ENCODE data around the gene FAXDC2.
A peak's percentile ranks its signal among the peaks of the same experiment; 100 is the strongest.
"Not testable (repeated sequence)": the region's sequence is repeated elsewhere in the genome, so short reads cannot be mapped to it uniquely, and the experiment has no call there.

The FAXDC2 gene

DNA sequence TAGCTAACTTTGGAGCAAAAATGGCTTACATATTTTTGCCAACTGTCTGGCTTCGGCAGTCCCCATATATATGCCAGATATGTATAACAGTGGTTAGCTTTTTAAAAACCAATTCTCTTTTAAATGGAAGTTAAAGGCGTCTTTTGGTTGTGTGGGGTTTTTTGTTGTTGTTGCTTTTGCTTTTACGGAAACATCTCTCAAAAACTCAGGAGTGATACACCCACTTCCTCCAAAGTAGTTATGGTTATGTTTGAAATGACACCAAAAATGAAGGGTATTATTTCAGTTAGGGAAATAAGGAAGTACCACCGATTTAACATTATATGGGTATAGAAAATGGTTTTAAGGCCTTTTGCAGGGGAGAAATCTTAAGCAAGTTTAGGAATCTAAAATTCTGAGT, 10.4 kb upstream of the FAXDC2 start:
- no peak for DNase-seq

- DNase-seq: no peak
Measured at GRCh38 chr5:154860123-154860522, 9.7 kb upstream of the FAXDC2 start.

DNA sequence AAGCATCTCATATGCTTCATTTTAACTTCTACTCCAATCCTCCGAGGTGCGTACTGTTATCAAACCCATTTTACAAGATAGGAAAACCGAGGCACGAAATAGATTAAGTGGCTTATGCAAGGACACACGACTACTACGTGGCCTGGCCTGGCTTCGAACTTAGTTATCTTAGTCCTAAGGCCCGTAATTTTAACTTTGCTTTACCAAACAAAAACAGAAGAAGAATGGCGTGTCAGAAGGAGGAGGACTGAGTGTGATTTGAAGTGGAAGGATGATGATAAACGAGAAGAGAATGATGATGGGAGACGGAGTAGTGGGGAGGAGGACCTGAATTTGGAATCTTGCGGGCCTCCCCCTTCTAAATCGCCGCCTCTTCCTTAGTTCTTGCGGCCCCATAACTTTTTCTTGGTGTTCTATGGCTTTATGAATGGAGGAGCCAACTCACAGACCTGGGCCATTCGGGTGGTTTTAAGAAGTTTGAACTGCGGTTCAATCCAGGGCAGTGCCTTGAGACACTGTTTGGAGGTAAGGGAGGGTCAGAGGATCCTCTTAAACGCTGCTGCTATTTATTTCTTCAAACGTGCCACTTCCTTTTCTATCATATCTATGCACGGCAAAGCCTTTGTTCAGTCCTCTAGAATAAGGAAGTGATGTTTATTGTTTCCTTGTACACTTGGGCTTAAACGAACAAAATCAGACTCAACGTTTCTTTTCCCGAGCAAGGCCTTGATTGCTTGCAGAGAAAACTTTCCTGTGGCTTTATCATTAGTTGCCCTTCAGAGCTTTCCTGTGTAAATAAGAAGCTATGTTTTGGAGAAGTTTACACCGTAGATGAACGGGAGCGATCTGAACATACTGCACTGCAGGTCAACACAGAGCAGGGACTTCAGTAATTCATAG, 8.8 kb upstream of the FAXDC2 start:
- DNase-seq: peak; percentile 12

DNA sequence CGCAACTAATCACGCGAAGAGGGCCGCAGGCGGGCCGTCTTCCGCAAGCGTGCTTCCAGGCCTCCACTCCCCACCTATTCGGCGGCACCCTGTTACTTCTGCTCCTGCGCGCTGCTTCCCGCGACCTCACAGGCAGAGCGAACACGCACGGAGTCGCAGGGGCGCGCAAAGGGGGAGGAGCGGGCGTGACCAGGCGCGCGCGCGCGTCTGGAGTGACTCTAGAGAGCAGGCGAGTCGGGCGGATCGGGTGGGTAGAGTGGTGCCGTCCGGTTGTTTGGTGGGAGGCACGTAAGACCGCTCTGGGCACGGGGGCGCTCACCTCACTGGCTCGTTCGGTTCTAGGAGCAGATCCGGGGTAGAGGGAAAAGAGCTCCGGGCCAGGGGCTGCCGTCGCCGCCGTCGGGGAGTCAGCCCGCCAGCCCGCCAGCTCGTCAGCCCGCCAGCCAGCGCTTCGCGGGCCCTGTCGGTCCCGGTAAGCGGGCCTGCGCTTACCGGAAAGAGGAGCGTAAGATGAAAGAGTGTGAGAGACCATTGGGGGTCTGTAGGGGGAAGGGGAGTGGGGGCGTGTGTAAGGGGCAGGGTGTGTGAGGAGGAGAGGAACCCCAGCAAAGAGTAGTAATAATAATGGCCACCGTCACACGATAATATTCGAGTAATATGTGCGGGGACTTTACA, 8.0 kb upstream of the FAXDC2 start, which contains the start of gene CNOT8:
Gene CNOT8 (plus strand): TSS at position 331 of the 675 bp plus-strand sequence. CDS start 4,652 bp downstream, outside the sequence.
- DNase-seq: peak; percentile 98

GRCh38 chr5:154857530-154858296, 7.3 kb upstream of the FAXDC2 start:
- DNase-seq: peak; percentile 85

- DNase-seq: no peak
Measured at GRCh38 chr5:154851351-154851750, 948 bp upstream of the FAXDC2 start.

GRCh38 chr5:154849791-154850201, 607 bp downstream of the FAXDC2 start:
- no peak for DNase-seq

DNA sequence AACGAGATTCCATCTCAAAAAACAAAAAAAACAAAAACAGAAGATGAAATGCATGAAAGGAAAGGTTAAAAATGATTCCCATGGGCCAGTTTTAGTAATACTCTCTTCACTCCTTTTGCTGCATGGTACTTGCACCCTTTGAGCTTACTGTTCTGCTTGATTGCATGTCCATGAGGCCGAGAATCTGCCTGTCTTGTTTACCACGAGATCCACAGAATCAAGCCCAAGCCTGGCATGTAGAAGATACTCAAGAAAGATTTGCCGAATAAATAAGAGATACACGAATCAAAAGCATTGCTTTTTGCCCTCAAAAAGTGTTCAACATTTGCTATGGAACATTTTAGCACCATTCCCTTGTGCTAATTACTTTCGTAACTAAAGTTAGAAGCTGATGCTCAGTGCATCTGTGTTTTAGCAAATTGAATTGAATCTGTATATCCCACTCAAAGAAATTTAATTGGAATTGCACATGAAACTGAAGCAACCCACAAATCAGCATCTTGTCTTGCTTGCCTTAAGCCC, 1.1 kb downstream of the FAXDC2 start:
- no peak for DNase-seq

DNA sequence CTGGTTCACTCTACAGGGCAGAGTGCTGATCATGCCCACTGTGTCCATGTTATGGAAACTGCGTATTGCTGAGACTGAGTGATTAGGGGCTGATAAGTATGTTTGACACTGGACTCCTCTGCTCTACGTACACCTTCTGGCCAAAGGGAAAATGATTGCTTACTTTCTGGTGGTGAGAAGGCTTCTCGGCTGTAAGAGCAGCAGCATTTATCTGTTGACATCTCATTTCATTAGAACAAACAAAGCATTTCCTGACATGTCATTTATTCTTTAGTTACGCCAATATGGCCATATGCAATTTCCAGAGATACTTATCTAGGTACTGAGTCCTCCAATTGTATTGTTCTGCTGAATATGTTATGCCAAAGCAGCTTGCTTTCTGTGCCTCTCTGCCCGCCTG, 5.6 kb downstream of the FAXDC2 start:
- no peak for DNase-seq

DNA sequence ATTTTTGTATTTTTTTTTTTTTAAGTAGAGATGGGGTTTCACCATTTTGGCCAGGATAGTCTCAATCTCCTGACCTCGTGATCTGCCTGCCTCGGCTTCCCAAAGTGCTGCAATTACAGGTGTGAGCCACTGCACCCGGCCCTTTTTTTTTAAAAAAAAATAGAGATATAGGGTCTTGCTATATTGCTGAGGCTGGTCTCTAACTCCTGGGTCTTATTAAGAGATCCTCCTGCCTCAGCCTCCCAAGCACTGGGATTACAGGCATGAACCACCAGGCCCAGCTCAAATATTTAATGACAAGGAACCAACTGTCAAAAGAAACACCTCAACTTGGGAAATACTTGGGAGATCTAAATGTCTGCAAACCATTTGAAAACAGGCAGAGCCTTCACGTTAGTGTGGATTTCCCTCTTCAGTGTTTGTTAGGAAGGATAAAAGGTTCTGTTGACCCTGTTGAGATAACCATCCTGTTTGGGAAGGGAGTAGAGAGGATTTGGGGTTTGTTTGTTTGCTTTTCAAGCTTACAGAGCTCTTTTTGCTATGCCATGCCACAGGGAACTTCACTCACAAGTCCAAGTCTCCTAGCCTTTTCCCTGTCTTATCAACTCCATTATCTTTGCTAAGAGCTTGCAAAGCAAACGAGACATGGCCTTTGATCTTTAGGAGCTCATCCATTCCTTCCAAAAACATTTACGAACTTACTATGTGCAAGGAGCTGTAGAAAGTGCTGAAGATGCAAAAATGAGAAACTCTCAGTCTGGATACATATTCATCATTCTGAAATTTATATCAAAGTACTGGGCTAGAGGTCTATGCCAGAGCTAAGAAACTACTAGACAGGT, 7.5 kb downstream of the FAXDC2 start:
- DNase-seq: no peak

- no peak for DNase-seq
Measured at GRCh38 chr5:154841273-154841661, 9.1 kb downstream of the FAXDC2 start.

DNA sequence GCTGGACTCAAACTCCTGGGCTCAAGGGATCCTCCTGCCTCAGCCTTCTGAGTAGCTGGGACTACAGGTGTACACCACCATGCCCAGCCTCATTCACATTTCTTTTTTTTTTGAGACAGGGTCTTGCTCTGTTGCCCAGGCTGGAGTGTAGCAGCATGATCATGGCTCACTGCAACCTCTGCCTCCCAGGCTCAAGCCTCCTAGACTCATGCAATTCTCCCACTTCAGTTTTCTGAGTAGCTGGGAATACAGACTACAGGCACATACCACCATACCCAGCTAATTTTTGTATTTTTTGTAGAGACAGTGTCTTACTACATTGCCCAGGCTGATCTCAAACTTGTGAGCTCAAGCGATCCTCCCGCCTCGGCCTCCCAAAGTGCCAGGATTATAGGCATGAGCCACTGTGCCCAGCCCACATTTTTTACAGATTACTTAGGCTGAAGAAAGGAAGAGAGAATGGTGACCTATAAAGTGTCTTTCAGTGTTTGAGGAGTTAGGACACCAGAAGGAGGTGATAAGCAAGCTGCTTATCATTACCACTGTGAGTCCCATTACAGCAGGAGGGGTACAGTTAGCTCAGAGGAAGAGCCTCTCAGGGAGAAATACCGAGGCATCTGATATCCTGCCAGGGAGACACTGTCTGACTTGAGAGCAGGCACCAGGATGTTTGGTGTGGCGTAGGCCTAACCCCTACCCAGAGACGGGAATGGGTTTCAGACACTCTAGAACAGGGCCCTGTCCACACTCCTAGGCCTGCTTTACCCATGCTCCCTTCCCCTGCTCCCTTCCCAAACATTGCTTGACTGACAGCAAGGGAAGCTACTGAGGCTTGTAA, 9.7 kb downstream of the FAXDC2 start:
- no peak for DNase-seq

GRCh38 chr5:154837009-154837901, 13.1 kb downstream of the FAXDC2 start:
- no peak for DNase-seq

GRCh38 chr5:154836225-154836624, 14.2 kb downstream of the FAXDC2 start:
- DNase-seq: no peak

DNA sequence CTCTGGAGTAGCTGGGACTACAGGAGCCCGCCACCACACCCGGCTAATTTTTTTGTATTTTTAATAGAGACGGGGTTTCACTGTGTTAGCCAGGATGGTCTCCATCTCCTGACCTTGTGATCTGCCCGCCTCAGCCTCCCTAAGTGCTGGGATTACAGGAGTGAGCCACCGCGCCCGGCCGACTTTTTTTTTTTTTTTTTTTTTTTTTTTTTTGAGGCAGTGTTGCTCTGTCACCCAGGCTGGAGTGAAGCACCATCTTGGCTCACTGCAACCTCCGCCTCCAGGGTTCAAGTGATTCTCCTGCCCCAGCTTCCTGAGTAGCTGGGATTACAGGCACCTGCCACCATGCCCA, 14.7 kb downstream of the FAXDC2 start:
- not testable (repeated sequence) for DNase-seq

GRCh38 chr5:154834053-154834452, 16.4 kb downstream of the FAXDC2 start:
- no peak for DNase-seq

DNA sequence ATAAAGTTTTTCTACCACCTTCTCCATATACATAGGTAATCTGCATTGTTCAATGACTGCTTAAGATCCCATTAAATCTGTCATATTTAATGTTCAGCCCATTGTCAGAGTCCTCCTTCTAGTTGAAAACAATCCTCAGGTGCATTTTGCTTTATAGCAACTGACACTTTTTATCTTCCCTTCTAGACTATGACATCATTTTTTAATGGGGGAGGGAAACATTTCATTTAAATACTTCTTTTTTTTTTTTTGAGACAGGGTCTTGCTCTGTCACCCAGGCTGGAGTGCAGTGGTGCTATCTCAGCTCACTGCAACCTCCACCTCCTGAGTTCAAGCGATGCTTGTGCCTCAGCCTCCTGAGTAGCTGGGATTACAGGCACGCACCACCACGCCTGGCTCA, 17.6 kb downstream of the FAXDC2 start:
- DNase-seq: not testable (repeated sequence)

DNA sequence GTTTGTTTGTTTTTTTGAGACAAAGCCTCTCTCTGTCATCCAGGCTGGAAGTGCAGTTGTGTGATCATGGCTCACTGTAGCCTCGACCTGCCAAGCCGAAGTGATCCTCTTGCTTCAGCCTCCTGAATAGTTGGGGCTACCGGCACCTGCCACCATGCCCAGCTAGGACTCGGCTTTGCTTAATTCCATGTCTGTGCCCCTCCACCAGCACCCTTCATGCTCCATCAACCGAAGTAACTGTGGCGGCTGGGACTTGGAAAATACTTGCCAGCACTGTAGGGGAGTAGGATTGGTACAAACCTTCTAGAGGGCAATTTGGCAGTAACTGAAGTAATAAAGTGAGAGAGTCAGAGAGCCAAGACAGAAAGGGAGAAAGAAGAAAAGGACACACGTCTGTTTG, 19.0 kb downstream of the FAXDC2 start:
- no peak for DNase-seq

DNA sequence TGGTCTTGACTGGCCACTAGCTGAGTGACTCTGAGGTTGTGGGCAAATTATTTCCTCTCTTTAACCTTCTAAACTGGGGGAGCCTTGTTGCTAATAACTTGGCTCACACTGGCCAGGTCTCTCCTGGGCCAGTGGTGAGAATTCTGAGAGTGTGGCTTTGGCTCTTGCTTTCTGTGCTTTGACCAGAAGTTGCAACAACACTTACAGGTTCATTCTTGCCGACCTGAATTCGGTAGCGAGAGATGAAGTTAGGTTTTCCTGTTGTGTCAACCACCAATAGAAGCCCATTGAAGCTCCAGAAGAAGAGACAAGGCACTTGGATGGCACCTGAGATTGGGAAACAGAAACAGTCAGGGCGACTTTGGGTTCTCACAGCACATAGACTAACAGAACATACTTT, 19.8 kb downstream of the FAXDC2 start:
- DNase-seq: no peak

DNA sequence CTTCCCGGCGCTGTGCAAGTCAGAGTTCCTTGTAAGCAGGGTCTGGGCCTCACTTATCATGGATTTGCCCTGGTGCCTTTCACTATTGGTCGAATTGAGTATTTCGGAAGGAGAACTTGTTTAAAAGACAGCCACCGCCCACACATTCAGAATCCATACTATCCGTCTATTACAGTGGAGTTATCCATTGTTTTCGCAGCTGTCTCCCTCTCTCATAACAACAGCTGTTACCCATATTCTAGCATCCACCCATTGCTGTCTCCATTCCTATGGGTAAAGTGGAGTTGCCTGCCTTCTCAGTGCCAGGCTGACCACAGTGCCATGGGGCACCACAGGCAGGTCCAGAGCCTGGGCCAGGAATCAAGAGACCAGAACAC, 20.2 kb downstream of the FAXDC2 start:
- DNase-seq: no peak

Measured in stimulated activated CD4-positive, alpha-beta T cell treated with anti-CD3 and anti-CD28 coated beads, Interleukin-4, amount 100 ng/mL, for 24 hours (primary cell).